SK-N-SH (cell line): ENCODE results near the gene LEMD1. TPM values are rescaled to one million over a fixed set of nuclear protein-coding genes. Genes with fewer than 3 reads are reported as not detected.
"Not testable (repeated sequence)": the region's sequence is repeated elsewhere in the genome, so short reads cannot be mapped to it uniquely, and the experiment has no call there.

Source experiments
- CTCF ChIA-PET: fragments of 300-600, 350-600 bp; formaldehyde crosslinking; extraction: SDS; loops from one replicate; lab custom pipeline; 2021; lab: Yijun Ruan, JAX
- POLR2A ChIA-PET: fragments of 350-600 bp; sonication (Branson Sonifier 250); formaldehyde crosslinking; extraction: SDS; loops from one replicate; lab custom pipeline; 2020; ENCODE audit warnings: antibody characterized with exemption, inconsistent platforms; lab: Yijun Ruan, JAX
- DNase-seq: peaks from one replicate; pipeline ENCODE4 v3.0.0; 2012
- H2AFZ ChIP-seq: fragments of 200-600 bp; sonication (generic); 2 replicates; pipeline ENCODE4 v1.8.1; 2016; ENCODE audit warnings: antibody characterized with exemption, mild to moderate bottlenecking, low read depth
- H3F3A ChIP-seq: fragments of 200-600 bp; sonication (generic); replicated peaks from 2 replicates; pipeline ENCODE3; 2016; ENCODE audit warnings: antibody characterized with exemption, mild to moderate bottlenecking; ENCODE audit not compliant: insufficient read depth
- H3K27ac ChIP-seq, 2 experiments: fragments of 200-500 bp in 1 of 2; fragments of 200-600 bp in 1 of 2; sonication (Bioruptor generic) in 1 of 2; sonication (generic), shearing (Covaris generic) in 1 of 2; 2 replicates each; pipeline versions ENCODE4 v1.5.1 to v1.6.1; 2014 to 2016; ENCODE audit warnings: low read depth in 2 of 2, inconsistent platforms in 1 of 2, low read length in 1 of 2, mild to moderate bottlenecking in 1 of 2, mixed read lengths in 1 of 2
- H3K27me3 ChIP-seq: fragments of 200-600 bp; sonication (generic), shearing (Covaris generic); 2 replicates; pipeline ENCODE4 v1.6.1; 2016; ENCODE audit warnings: mixed run types; ENCODE audit not compliant: insufficient read depth
- H3K36me3 ChIP-seq, 2 experiments: fragments of 200-500 bp in 1 of 2; fragments of 200-600 bp in 1 of 2; sonication (Bioruptor generic) in 1 of 2; sonication (generic) in 1 of 2; replicated peaks in 1 of 2; 2 replicates each; pipeline versions ENCODE3 to v1.5.1; 2014 to 2016; ENCODE audit warnings: low read length in 1 of 2, mild to moderate bottlenecking in 1 of 2; ENCODE audit not compliant: insufficient read depth in 2 of 2, control insufficient read depth in 1 of 2
- H3K4me1 ChIP-seq, 2 experiments: fragments of 200-500 bp in 1 of 2; fragments of 200-600 bp in 1 of 2; sonication (Bioruptor generic) in 1 of 2; sonication (generic), shearing (Covaris generic) in 1 of 2; 2 replicates each; pipeline versions ENCODE4 v1.5.1 to v1.6.1; 2014 to 2016; ENCODE audit warnings: low read depth in 1 of 2, low read length in 1 of 2, mixed run types in 1 of 2; ENCODE audit not compliant: insufficient read depth in 2 of 2, control insufficient read depth in 1 of 2
- H3K4me2 ChIP-seq: fragments of 200-600 bp; sonication (generic), shearing (Covaris generic); 2 replicates; pipeline ENCODE4 v1.6.1; 2017; ENCODE audit warnings: mixed run types
- H3K4me3 ChIP-seq, 2 experiments: fragments of 200-500 bp in 1 of 2; fragments of 200-600 bp in 1 of 2; sonication (Bioruptor generic) in 1 of 2; sonication (generic), shearing (Covaris generic) in 1 of 2; 2 replicates each; pipeline versions ENCODE4 v1.5.1 to v1.8.1; 2014 to 2016; ENCODE audit warnings: low read depth in 2 of 2, inconsistent platforms in 1 of 2, low read length in 1 of 2, mild to moderate bottlenecking in 1 of 2, mixed read lengths in 1 of 2, moderate library complexity in 1 of 2
- H3K79me2 ChIP-seq: fragments of 200-600 bp; sonication (generic); 2 replicates; pipeline ENCODE4 v1.8.1; 2017; ENCODE audit warnings: mild to moderate bottlenecking; ENCODE audit not compliant: insufficient read depth
- H3K9ac ChIP-seq: fragments of 200-600 bp; sonication (generic); 2 replicates; pipeline ENCODE4 v1.6.1; 2017; ENCODE audit warnings: mixed run types
- H3K9me2 ChIP-seq: fragments of 200-600 bp; sonication (generic); 2 replicates; pipeline ENCODE4 v1.6.1; 2017; ENCODE audit warnings: mixed run types
- H3K9me3 ChIP-seq: fragments of 200-600 bp; sonication (generic); 2 replicates; pipeline ENCODE4 v1.6.1; 2017; ENCODE audit warnings: mixed run types, mild to moderate bottlenecking, moderate library complexity
- H4K20me1 ChIP-seq: fragments of 200-600 bp; sonication (generic); 2 replicates; pipeline ENCODE4 v1.6.1; 2017; ENCODE audit warnings: mild to moderate bottlenecking, mixed run types; ENCODE audit not compliant: insufficient read depth
- CHD2 ChIP-seq: fragments of 150-350 bp; IDR thresholded peaks from 2 replicates; pipeline ENCODE4 v1.6.1; 2018; ENCODE audit warnings: low read length; ENCODE audit not compliant: partially characterized antibody
- FOXJ3 ChIP-seq: sonication (generic); formaldehyde crosslinking; IDR thresholded peaks from 2 replicates; pipeline ENCODE4 v1.5.1; 2020; ENCODE audit warnings: mild to moderate bottlenecking, missing genetic modification reagents
- FOXM1 ChIP-seq: IDR thresholded peaks from 2 replicates; pipeline ENCODE4 v1.4.0; 2012; ENCODE audit warnings: low read depth, mild to moderate bottlenecking
- GABPA ChIP-seq: IDR thresholded peaks from 2 replicates; pipeline ENCODE4 v1.4.0; 2012; ENCODE audit warnings: low read depth, mild to moderate bottlenecking
- GATA2 ChIP-seq: sonication (generic); formaldehyde crosslinking; IDR thresholded peaks from 2 replicates; pipeline ENCODE4 v1.5.0; 2020; ENCODE audit warnings: mild to moderate bottlenecking, missing genetic modification reagents
- NFIC ChIP-seq: IDR thresholded peaks from 2 replicates; pipeline ENCODE4 v1.4.0; 2012; ENCODE audit warnings: borderline replicate concordance
- WGBS: methylation state at CpG from one replicate; pipeline ENCODE4 v1.1.6; 2017; ENCODE audit warnings: low lambda C conversion rate; 5-methylcytosine and 5-hydroxymethylcytosine counted together
- polyA plus RNA-seq, 3 experiments: library from polyadenylated mRNA; depleted of rRNA; stranded (reverse); fragments of >200 nt; gene quantifications; 2 replicates each; pipeline ENCODE4 v1.2.3, GENCODE V29; 2012
- TF ChIP-seq, protein P1 (sequence below): fragments of 200-600 bp; sonication (generic); IDR thresholded peaks from 2 replicates; pipeline ENCODE4 v1.6.1; 2017; ENCODE audit warnings: antibody characterized with exemption, mild to moderate bottlenecking, moderate library complexity

The LEMD1 gene
- polyA plus RNA-seq, 1 of the 3 experiments (the other 2 are of a cell fraction) = not detected

DNA sequence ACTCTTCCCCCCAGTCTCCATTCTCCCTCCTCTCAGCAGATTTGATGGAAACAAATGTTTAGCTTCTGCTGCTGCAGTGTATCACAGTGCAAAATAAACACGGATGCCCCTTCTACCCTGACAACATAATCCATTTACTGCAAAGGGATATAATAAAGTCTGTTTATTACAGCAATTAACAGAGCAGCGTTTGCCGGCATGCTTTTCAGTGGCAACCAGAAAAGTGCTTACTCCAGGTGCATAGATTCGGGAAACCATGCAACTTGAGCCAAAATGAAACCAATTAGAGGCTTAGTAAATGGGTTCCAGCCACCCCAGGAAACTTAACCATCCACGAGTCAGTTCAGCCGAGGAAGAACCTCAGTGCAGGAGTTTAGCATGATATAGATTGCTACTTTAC is 12.9 kb upstream of the LEMD1 start (continued):
- TF ChIP-seq CHD2 (no peak), FOXM1 (no peak)

DNA sequence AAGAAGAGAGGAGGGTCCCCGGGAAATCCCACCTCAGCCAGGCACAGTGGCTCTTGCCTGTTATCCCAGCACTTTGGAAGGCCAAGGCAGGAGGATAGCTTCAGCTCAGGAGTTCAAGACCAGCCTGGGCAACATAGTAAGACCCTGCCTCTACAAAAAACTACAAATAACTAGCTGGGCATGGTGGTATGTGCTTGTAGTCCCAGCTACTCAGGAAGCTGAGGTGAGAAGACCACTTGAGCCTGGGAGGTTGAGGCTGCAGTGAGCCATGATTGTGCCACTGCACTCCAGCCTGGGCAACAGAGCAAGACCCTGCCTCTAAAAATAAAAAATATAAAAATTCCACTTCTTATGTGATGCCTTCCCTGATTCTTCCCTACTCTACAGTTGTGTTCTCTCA is 10.8 kb upstream of the LEMD1 start:
- H3F3A ChIP-seq, H3K4me2 ChIP-seq, H4K20me1 ChIP-seq, H2AFZ ChIP-seq, H3K79me2 ChIP-seq, POLR2A ChIA-PET, H3K4me3 ChIP-seq, H3K27ac ChIP-seq, H3K36me3 ChIP-seq, H3K9me3 ChIP-seq, DNase-seq, H3K9ac ChIP-seq, H3K4me1 ChIP-seq, H3K9me2 ChIP-seq: not testable (repeated sequence)
- H3K27me3 ChIP-seq = peaks cover 58% of the 10 kb centered on the region; the same call in 1 of the 2 replicates
- CTCF ChIA-PET = interaction anchor here (0.9 kb wide), 1 partner anchor 10 kb away, joined by 3 read pairs; the partner anchor contains the start of gene LEMD1
- 30% methylated on average over 1 of the region's 1 CpG for WGBS

DNA sequence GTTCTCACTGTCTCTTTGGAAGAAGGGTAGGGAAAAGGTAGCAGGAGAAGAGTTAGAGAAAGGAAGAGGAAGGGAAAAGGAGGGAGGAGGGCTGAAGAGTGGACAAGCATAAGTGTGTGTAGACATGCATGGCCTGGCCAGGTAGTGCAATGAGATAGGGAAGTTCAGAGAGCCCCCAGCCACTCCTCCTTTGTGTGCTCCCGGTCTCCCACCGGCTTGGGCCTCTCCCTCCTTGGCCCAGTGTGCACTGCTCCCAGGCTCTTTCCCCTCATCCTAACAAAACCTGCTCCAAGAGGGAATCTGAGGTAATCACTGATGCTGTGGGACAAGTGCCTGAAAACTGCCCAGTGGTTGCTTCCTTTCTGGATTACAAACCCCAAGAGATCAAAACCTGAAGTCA is 10.3 kb upstream of the LEMD1 start:
- POLR2A ChIA-PET = no interaction called here
- 71% methylated on average over 2 of the region's 2 CpGs for WGBS
- Histone ChIP-seq H4K20me1 (no peaks in the 10 kb centered on the region), H3K27me3 (peaks cover 55% of the 10 kb centered on the region; the same call in 1 of the 2 replicates), H3K36me3 (no peaks in the 10 kb centered on the region), H2AFZ (no peak overlapping the region), H3K4me3 (no peak overlapping the region), H3K79me2 (no peaks in the 10 kb centered on the region), H3K4me1 (no peaks in the 10 kb centered on the region; a peak in 1 of 4 replicates), H3F3A (no peaks in the 10 kb centered on the region), H3K9me2 (no peaks in the 10 kb centered on the region), H3K9ac (no peak overlapping the region), H3K27ac (no peak overlapping the region), H3K4me2 (no peak overlapping the region), H3K9me3 (no peaks in the 10 kb centered on the region)
- CTCF ChIA-PET = interaction anchor here (0.7 to 1.5 kb wide), 4 partner anchors 10 to 226 kb away, joined by 3 to 4 read pairs (median 3); partner anchors contain the start of gene LEMD1
- no peak for DNase-seq
- no peak for TF ChIP-seq NFIC
- TF ChIP-seq GABPA = no peak

DNA sequence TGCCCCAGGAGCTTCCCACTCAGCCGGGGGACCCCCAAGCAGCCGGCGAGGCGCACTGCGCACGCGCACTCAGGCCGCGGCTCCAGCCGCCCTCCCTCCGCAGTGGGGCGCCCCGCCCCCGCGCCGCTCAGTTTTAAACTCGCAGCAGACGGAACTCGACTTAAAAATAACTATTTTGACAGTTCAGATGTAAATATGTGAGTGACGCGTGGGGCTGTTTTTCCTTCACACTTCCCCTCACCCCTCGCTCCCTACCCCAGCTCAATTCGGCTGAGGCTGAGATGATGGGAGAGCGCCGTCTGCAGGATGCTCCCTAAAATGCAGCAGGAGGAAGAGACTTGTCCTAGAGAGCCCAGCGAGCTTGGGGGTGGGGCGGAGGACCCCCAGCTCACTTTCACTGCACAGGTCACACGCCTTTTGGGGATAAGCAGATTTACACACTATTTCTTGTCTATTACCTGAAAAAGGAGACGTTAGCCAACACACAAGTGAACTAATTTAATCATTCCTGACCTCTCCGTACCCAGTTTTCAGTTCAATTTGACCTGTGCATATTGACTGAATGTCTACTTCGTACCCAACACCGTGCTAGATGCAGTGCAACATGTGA is 8.9 kb upstream of the LEMD1 start:
- 69% methylated on average over 31 of the region's 32 CpGs for WGBS
- Histone ChIP-seq H2AFZ (no peak overlapping the region), H3K79me2 (no peaks in the 10 kb centered on the region), H3K9ac (no peak overlapping the region), H3K4me3 (peak overlapping the region in 1 of 2 experiments; percentile 35; a peak in 1 of 4 replicates), H3K9me3 (no peaks in the 10 kb centered on the region), H3K9me2 (no peaks in the 10 kb centered on the region), H3K4me1 (no peaks in the 10 kb centered on the region; a peak in 1 of 4 replicates), H4K20me1 (no peaks in the 10 kb centered on the region), H3K27ac (no peak overlapping the region), H3K4me2 (no peak overlapping the region), H3F3A (no peaks in the 10 kb centered on the region), H3K27me3 (peaks cover 52% of the 10 kb centered on the region), H3K36me3 (no peaks in the 10 kb centered on the region)
- ChIA-PET POLR2A (no interaction called here), CTCF (interaction anchor here (1.1 to 1.5 kb wide), 3 partner anchors 54 to 227 kb away, joined by 3 to 4 read pairs (median 3); no protein-coding TSS in a partner anchor)
- no peak for DNase-seq
- no peak for TF ChIP-seq GATA2 (CRISPR knock-in tag)
- TF ChIP-seq, protein P1, sequence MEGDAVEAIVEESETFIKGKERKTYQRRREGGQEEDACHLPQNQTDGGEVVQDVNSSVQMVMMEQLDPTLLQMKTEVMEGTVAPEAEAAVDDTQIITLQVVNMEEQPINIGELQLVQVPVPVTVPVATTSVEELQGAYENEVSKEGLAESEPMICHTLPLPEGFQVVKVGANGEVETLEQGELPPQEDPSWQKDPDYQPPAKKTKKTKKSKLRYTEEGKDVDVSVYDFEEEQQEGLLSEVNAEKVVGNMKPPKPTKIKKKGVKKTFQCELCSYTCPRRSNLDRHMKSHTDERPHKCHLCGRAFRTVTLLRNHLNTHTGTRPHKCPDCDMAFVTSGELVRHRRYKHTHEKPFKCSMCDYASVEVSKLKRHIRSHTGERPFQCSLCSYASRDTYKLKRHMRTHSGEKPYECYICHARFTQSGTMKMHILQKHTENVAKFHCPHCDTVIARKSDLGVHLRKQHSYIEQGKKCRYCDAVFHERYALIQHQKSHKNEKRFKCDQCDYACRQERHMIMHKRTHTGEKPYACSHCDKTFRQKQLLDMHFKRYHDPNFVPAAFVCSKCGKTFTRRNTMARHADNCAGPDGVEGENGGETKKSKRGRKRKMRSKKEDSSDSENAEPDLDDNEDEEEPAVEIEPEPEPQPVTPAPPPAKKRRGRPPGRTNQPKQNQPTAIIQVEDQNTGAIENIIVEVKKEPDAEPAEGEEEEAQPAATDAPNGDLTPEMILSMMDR = peak; percentile 22; the same call in 1 of the 2 replicates
- no peak for TF ChIP-seq FOXJ3 (CRISPR knock-in tag)
